ENCODE results near the gene CEP350.

CEP350 gene

DNA sequence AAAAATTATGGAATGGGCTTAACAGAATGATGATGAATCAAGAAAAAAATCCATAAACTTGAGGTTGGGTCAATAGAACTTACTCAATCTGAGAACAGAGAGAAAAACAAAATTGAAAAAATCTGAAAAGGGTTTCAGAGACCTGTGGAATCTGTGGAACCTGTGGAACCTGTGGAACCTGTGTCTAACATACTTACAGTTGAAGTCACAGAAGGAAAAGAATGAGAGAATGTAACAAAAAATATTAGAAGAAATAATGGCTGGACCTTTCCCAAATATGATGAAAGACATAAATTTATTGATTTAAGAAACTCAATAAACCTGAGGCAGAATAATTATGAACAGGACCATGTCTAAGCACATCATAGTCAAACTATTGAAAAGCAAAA, 182.4 kb downstream of the CEP350 start:
- H3K36me3 ChIP-seq (ENCODE audit: insufficient read depth, low read length): no peaks in the 10 kb centered on the region
- H2AFZ ChIP-seq (ENCODE audit: low read length): no peak overlapping the region
- no peak overlapping the region for H3K4me2 ChIP-seq (ENCODE audit: low read length)
- H3K27ac ChIP-seq (ENCODE audit: low read depth, low read length, poor library complexity, severe bottlenecking): no peak overlapping the region
- H4K20me1 ChIP-seq (ENCODE audit: insufficient read depth, low read length): no peaks in the 10 kb centered on the region
- no peak overlapping the region for H3K9ac ChIP-seq (ENCODE audit: low read length)
- H3F3A ChIP-seq (ENCODE audit: insufficient read depth, low read length): no peaks in the 10 kb centered on the region
- H3K4me1 ChIP-seq (ENCODE audit: insufficient read depth, low read length, severe bottlenecking): no peaks in the 10 kb centered on the region
- no peaks in the 10 kb centered on the region for H3K9me2 ChIP-seq (ENCODE audit: low read depth, low read length)
- no peak overlapping the region for H3K4me3 ChIP-seq (ENCODE audit: low read depth, low read length, poor library complexity, severe bottlenecking)
- no peaks in the 10 kb centered on the region for H3K9me3 ChIP-seq (ENCODE audit: low read length)
- peaks cover 6% of the 10 kb centered on the region; the same call in 1 of the 2 replicates for H3K27me3 ChIP-seq (ENCODE audit: insufficient read depth, low read length)
- H3K79me2 ChIP-seq (ENCODE audit: insufficient read depth, low read length): no peaks in the 10 kb centered on the region
- TF ChIP-seq, protein P1, sequence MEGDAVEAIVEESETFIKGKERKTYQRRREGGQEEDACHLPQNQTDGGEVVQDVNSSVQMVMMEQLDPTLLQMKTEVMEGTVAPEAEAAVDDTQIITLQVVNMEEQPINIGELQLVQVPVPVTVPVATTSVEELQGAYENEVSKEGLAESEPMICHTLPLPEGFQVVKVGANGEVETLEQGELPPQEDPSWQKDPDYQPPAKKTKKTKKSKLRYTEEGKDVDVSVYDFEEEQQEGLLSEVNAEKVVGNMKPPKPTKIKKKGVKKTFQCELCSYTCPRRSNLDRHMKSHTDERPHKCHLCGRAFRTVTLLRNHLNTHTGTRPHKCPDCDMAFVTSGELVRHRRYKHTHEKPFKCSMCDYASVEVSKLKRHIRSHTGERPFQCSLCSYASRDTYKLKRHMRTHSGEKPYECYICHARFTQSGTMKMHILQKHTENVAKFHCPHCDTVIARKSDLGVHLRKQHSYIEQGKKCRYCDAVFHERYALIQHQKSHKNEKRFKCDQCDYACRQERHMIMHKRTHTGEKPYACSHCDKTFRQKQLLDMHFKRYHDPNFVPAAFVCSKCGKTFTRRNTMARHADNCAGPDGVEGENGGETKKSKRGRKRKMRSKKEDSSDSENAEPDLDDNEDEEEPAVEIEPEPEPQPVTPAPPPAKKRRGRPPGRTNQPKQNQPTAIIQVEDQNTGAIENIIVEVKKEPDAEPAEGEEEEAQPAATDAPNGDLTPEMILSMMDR (IDR thresholded peaks at IDR 0.05; ENCODE audit: low read length): no peak
- TF ChIP-seq EZH2 (IDR thresholded peaks at IDR 0.05; ENCODE audit: borderline replicate concordance, low read length): no peak

DNA sequence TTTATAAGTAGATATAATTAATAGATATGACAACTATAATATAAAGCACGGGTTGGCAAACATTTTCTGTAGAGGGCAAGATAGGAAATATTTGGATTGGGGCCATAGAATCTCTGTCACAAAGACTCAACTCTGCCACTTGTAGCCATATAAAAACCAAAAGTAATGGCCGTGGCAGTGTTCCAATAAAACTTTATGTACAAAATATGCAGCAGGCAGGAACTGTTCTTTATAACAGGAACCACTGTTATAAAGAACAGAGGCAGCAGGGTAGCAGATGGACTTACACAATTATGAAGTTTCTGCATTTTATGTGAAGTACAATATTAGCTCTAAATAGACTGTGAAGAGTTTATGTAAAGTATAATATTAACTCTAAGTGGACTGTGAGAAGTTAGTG, 183.2 kb downstream of the CEP350 start:
- H3K36me3 ChIP-seq (ENCODE audit: insufficient read depth, low read length): no peaks in the 10 kb centered on the region
- H3F3A ChIP-seq (ENCODE audit: insufficient read depth, low read length): no peaks in the 10 kb centered on the region
- H2AFZ ChIP-seq (ENCODE audit: low read length): no peak overlapping the region
- no peaks in the 10 kb centered on the region for H3K4me1 ChIP-seq (ENCODE audit: insufficient read depth, low read length, severe bottlenecking)
- H3K9me3 ChIP-seq (ENCODE audit: low read length): no peaks in the 10 kb centered on the region
- H3K27me3 ChIP-seq (ENCODE audit: insufficient read depth, low read length): 0 out of 2 replicates have a peak, but pooled peaks cover under 1% of the 10 kb centered on the region
- H3K4me3 ChIP-seq (ENCODE audit: low read depth, low read length, poor library complexity, severe bottlenecking): no peak overlapping the region
- H3K9ac ChIP-seq (ENCODE audit: low read length): no peak overlapping the region
- no peaks in the 10 kb centered on the region for H3K9me2 ChIP-seq (ENCODE audit: low read depth, low read length)
- H3K27ac ChIP-seq (ENCODE audit: low read depth, low read length, poor library complexity, severe bottlenecking): no peak overlapping the region
- H4K20me1 ChIP-seq (ENCODE audit: insufficient read depth, low read length): no peaks in the 10 kb centered on the region
- H3K79me2 ChIP-seq (ENCODE audit: insufficient read depth, low read length): no peaks in the 10 kb centered on the region
- no peak for TF ChIP-seq EZH2 (IDR thresholded peaks at IDR 0.05; ENCODE audit: borderline replicate concordance, low read length)
- TF ChIP-seq, protein P1 (IDR thresholded peaks at IDR 0.05; ENCODE audit: low read length): no peak
- H3K4me2 ChIP-seq (ENCODE audit: low read length): no peak overlapping the region

DNA sequence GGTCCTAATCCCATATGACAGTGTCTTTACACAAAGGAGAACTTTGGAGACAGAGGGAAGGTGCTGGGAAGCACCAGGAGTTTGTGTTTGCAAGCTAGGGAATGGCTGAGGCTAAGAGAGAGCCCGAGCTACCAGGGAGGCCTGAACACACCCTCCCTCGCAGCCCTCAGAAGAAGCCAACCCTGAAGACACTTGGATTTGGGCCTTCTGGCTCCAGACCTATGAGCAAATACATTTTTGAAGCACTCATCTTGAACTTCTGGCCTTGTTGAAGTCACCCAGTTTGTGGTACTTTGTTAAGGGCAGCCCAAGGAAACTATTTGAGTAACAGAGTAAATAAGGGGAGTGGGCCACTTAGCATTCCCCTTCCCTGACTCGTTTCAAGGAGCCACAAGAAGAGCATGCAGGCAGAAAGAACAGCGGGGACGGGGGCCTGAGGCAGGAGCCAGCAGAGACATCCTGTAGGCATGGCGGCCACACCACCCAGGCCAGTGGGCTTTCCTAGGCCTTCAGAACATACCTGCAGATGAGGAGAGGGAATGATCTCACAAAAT, 186.8 kb downstream of the CEP350 start:
- no peak overlapping the region for H3K4me3 ChIP-seq (ENCODE audit: low read depth, low read length, poor library complexity, severe bottlenecking)
- H2AFZ ChIP-seq (ENCODE audit: low read length): no peak overlapping the region
- TF ChIP-seq, protein P1 (IDR thresholded peaks at IDR 0.05; ENCODE audit: low read length): no peak
- TF ChIP-seq EZH2 (IDR thresholded peaks at IDR 0.05; ENCODE audit: borderline replicate concordance, low read length): no peak

More for the DNA sequence above, 186.8 kb downstream of the CEP350 start:
- no peaks in the 10 kb centered on the region for H3K79me2 ChIP-seq (ENCODE audit: insufficient read depth, low read length)
- no peak overlapping the region for H3K4me2 ChIP-seq (ENCODE audit: low read length)
- H3K27me3 ChIP-seq (ENCODE audit: insufficient read depth, low read length): no peaks in the 10 kb centered on the region; the same call in 1 of the 2 replicates
- H3K9me2 ChIP-seq (ENCODE audit: low read depth, low read length): no peaks in the 10 kb centered on the region
- no peaks in the 10 kb centered on the region for H3K9me3 ChIP-seq (ENCODE audit: low read length)
- no peak overlapping the region for H3K27ac ChIP-seq (ENCODE audit: low read depth, low read length, poor library complexity, severe bottlenecking)
- H4K20me1 ChIP-seq (ENCODE audit: insufficient read depth, low read length): no peaks in the 10 kb centered on the region
- H3K36me3 ChIP-seq (ENCODE audit: insufficient read depth, low read length): no peaks in the 10 kb centered on the region
- H3K4me1 ChIP-seq (ENCODE audit: insufficient read depth, low read length, severe bottlenecking): no peaks in the 10 kb centered on the region
- no peak overlapping the region for H3K9ac ChIP-seq (ENCODE audit: low read length)
- no peaks in the 10 kb centered on the region for H3F3A ChIP-seq (ENCODE audit: insufficient read depth, low read length)
